Measurements from ENCODE around the gene PLCL2. TPM values are rescaled to one million over a fixed set of nuclear protein-coding genes. Genes with fewer than 3 reads are reported as not detected.

PLCL2 gene
- total and polyA plus RNA-seq, 2 donors (not counting 3 experiments of a cell fraction or from before 2014, with no cell fraction given): 2.3 to 10.7 TPM

GRCh38 chr3:16929311-16929710, 44.6 kb downstream of the PLCL2 start:
- dilution Hi-C loops (cut with MboI; ENCODE audit: extremely low pct_ligation_motif_present, low sequenced_read_pairs): no loop called here
- H3K9me3 ChIP-seq (replicated peaks; ENCODE audit: control insufficient read depth, insufficient read depth, low read length): no peaks in the 10 kb centered on the region
- DNase-seq (ENCODE audit: low read depth, low spot score) (no peak), FAIRE-seq (no peak)
- H3K9ac ChIP-seq (replicated peaks; ENCODE audit: extremely low read depth, insufficient read depth, low read length): no peak overlapping the region
- H3K4me3 ChIP-seq (replicated peaks in 1 of 3; ENCODE audit: insufficient read depth in 1 of 3, low read depth in 1 of 3, low read length in 3 of 3): no peak overlapping the region
- no peak overlapping the region for H2AFZ ChIP-seq (ENCODE audit: low read depth, low read length)
- H3K4me1 ChIP-seq (ENCODE audit: control insufficient read depth, extremely low read depth, insufficient read depth, low read length): no peaks in the 10 kb centered on the region
- no peaks in the 10 kb centered on the region for H3K9me1 ChIP-seq (replicated peaks; ENCODE audit: control insufficient read depth, extremely low read depth, insufficient read depth, low read length)
- H3K27ac ChIP-seq (ENCODE audit: insufficient read depth, low read depth, low read length): no peak overlapping the region
- no peak for TF ChIP-seq EZH2 (IDR thresholded peaks at IDR 0.05; ENCODE audit: borderline replicate concordance, low read depth, low read length, severe bottlenecking)
- TF ChIP-seq POLR2AphosphoS5 (IDR thresholded peaks at IDR 0.05; ENCODE audit: insufficient read depth, low read depth, low read length): no peak
- TF ChIP-seq FOS (IDR thresholded peaks at IDR 0.05; ENCODE audit: borderline replicate concordance, insufficient read depth, low read length): no peak
- H3K36me3 ChIP-seq (ENCODE audit: control insufficient read depth in 2 of 2, extremely low read depth in 1 of 2, insufficient read depth in 2 of 2, low read length in 2 of 2): no peaks in the 10 kb centered on the region
- intact Hi-C loops (cut with micrococcal nuclease): no loop called here
- peaks cover 5% of the 10 kb centered on the region for H4K20me1 ChIP-seq (replicated peaks; ENCODE audit: control insufficient read depth, extremely low read depth, insufficient read depth, low read length)
- H3K4me2 ChIP-seq (ENCODE audit: insufficient read depth, low read length): no peak overlapping the region
- no TSS peak for BruUV-seq (replicated peaks)
- no peaks in the 10 kb centered on the region for H3K79me2 ChIP-seq (ENCODE audit: control insufficient read depth, insufficient read depth, low read length)
- ChIA-PET CTCF (no interaction called here), POLR2A (no interaction called here)
- no peaks in the 10 kb centered on the region for H3K27me3 ChIP-seq (ENCODE audit: control insufficient read depth in 2 of 2, insufficient read depth in 2 of 2, low read length in 2 of 2)

- FAIRE-seq (no peak), DNase-seq (ENCODE audit: low read depth, low spot score) (no peak)
- Histone ChIP-seq H3K79me2 (ENCODE audit: control insufficient read depth, insufficient read depth, low read length) (no peaks in the 10 kb centered on the region), H3K27me3 (ENCODE audit: control insufficient read depth in 2 of 2, insufficient read depth in 2 of 2, low read length in 2 of 2) (no peaks in the 10 kb centered on the region), H4K20me1 (replicated peaks; ENCODE audit: control insufficient read depth, extremely low read depth, insufficient read depth, low read length) (peaks cover 5% of the 10 kb centered on the region), H3K9me1 (replicated peaks; ENCODE audit: control insufficient read depth, extremely low read depth, insufficient read depth, low read length) (no peaks in the 10 kb centered on the region), H3K36me3 (ENCODE audit: control insufficient read depth in 2 of 2, extremely low read depth in 1 of 2, insufficient read depth in 2 of 2, low read length in 2 of 2) (no peaks in the 10 kb centered on the region), H3K4me3 (replicated peaks in 1 of 3; ENCODE audit: insufficient read depth in 1 of 3, low read depth in 1 of 3, low read length in 3 of 3) (no peak overlapping the region), H3K9me3 (replicated peaks; ENCODE audit: control insufficient read depth, insufficient read depth, low read length) (no peaks in the 10 kb centered on the region), H3K27ac (ENCODE audit: insufficient read depth, low read depth, low read length) (no peak overlapping the region), H3K4me1 (ENCODE audit: control insufficient read depth, extremely low read depth, insufficient read depth, low read length) (no peaks in the 10 kb centered on the region), H3K4me2 (ENCODE audit: insufficient read depth, low read length) (no peak overlapping the region), H2AFZ (ENCODE audit: low read depth, low read length) (no peak overlapping the region), H3K9ac (replicated peaks; ENCODE audit: extremely low read depth, insufficient read depth, low read length) (no peak overlapping the region)
- BruUV-seq (replicated peaks): no TSS peak
- TF ChIP-seq JUN (IDR thresholded peaks at IDR 0.05; ENCODE audit: borderline replicate concordance, insufficient read depth, insufficient read length, low read depth) (no peak), EZH2 (IDR thresholded peaks at IDR 0.05; ENCODE audit: borderline replicate concordance, low read depth, low read length, severe bottlenecking) (no peak), GATA2 (IDR thresholded peaks at IDR 0.05; ENCODE audit: insufficient read depth, insufficient read length, low read depth, low read length) (no peak), POLR2AphosphoS5 (IDR thresholded peaks at IDR 0.05; ENCODE audit: insufficient read depth, low read depth, low read length) (no peak), MAX (IDR thresholded peaks at IDR 0.05; ENCODE audit: insufficient read depth, insufficient read length) (no peak), MYC (IDR thresholded peaks at IDR 0.05; ENCODE audit: low read depth, low read length) (no peak), CTCF (IDR thresholded peaks at IDR 0.05; ENCODE audit: extremely low read depth in 1 of 2, insufficient read depth in 1 of 2, low read depth in 1 of 2, low read length in 2 of 2) (no peak), POLR2A (IDR thresholded peaks at IDR 0.05; ENCODE audit: low read depth, low read length) (no peak), FOS (IDR thresholded peaks at IDR 0.05; ENCODE audit: borderline replicate concordance, insufficient read depth, low read length) (no peak)
- dilution Hi-C loops (cut with MboI; ENCODE audit: extremely low pct_ligation_motif_present, low sequenced_read_pairs) (no loop called here), intact Hi-C loops (cut with micrococcal nuclease) (no loop called here)
- ChIA-PET CTCF (interaction anchor here (1.8 kb wide), 1 partner anchor 49 kb away, joined by 6 read pairs; no protein-coding TSS in a partner anchor), POLR2A (no interaction called here)
Measured at GRCh38 chr3:16932877-16933276, 48.1 kb downstream of the PLCL2 start.
